GM12878 (cell line): ENCODE results near the gene TMEM174. TPM values are rescaled to one million over a fixed set of nuclear protein-coding genes. Genes with fewer than 3 reads are reported as not detected.

Source experiments
- ATAC-seq: fragments of 200-7000 bp; cut with Tn5 transposase; 3 replicates; pipeline ENCODE4 v1.9.1; 2020; ENCODE audit warnings: mild to moderate bottlenecking, moderate library complexity
- BruUV-seq: library from RNA; stranded (reverse); fragments of 400-500 nt; replicated peaks from 2 replicates; lab custom pipeline; 2021; lab: Mats Ljungman, UMichigan
- CTCF ChIA-PET: fragments of 300-600 bp; sonication (Branson Sonifier 250); formaldehyde crosslinking; extraction: SDS; loops from one replicate; lab custom pipeline; 2021; ENCODE audit warnings: inconsistent platforms; lab: Yijun Ruan, JAX
- POLR2A ChIA-PET: fragments of 350-600 bp; formaldehyde crosslinking; extraction: SDS; loops from one replicate; lab custom pipeline; 2021; ENCODE audit warnings: inconsistent platforms; lab: Charles Lee
- RAD21 ChIA-PET: fragments of 300-600 bp; sonication (Branson Sonifier 250); formaldehyde crosslinking; loops from one replicate; lab custom pipeline; 2023; ENCODE audit warnings: antibody characterized with exemption; ENCODE audit not compliant: unreplicated experiment; lab: Charles Lee
- SMC1A ChIA-PET: fragments of 300-600 bp; sonication (Branson Sonifier 250); formaldehyde crosslinking; loops from one replicate; lab custom pipeline; 2023; ENCODE audit not compliant: unreplicated experiment, uncharacterized antibody; lab: Charles Lee
- DNase-seq: peaks from one replicate; pipeline ENCODE4 v3.0.0-alpha.2; 2011; ENCODE audit warnings: low read depth, low spot score
- FAIRE-seq: peaks from 3 replicates; lab custom pipeline; 2011; peaks lifted over from hg19 to GRCh38; lab: Jason Lieb, UNC
- H2AFZ ChIP-seq: 2 replicates; pipeline ENCODE4 v1.6.0; 2011; ENCODE audit warnings: low read depth, low read length, control low read depth; ENCODE audit not compliant: control insufficient read depth
- H3K27ac ChIP-seq: 2 replicates; pipeline ENCODE4 v1.5.1; 2011; ENCODE audit warnings: control low read depth; ENCODE audit not compliant: control insufficient read depth, insufficient read depth
- H3K27me3 ChIP-seq, 2 experiments: replicated peaks in 1 of 2; 2 replicates each; pipeline versions ENCODE4 v1.6.0 to v1.6.1; 2011; ENCODE audit warnings: low read length in 1 of 2; ENCODE audit not compliant: control insufficient read depth in 2 of 2, insufficient read depth in 2 of 2
- H3K36me3 ChIP-seq, 2 experiments: 2 replicates each; pipeline ENCODE4 v1.5.1; 2011; ENCODE audit warnings: low read length in 1 of 2; ENCODE audit not compliant: control insufficient read depth in 2 of 2, insufficient read depth in 2 of 2
- H3K4me1 ChIP-seq: 2 replicates; pipeline ENCODE4 v1.6.1; 2011; ENCODE audit warnings: mild to moderate bottlenecking, low read length, moderate library complexity, mixed read lengths; ENCODE audit not compliant: control insufficient read depth, insufficient read depth
- H3K4me2 ChIP-seq: 2 replicates; pipeline ENCODE4 v1.6.0; 2011; ENCODE audit warnings: control low read depth; ENCODE audit not compliant: control insufficient read depth, insufficient read depth
- H3K4me3 ChIP-seq: fragments of 200-600 bp; sonication (generic); 2 replicates; pipeline ENCODE4 v1.5.1; 2016
- H3K79me2 ChIP-seq: 2 replicates; pipeline ENCODE4 v1.6.0; 2011; ENCODE audit warnings: low read length; ENCODE audit not compliant: control insufficient read depth, insufficient read depth
- H3K9ac ChIP-seq: 2 replicates; pipeline ENCODE4 v1.8.0; 2011; ENCODE audit warnings: low read length, control low read depth, mixed read lengths; ENCODE audit not compliant: control insufficient read depth, insufficient read depth
- H3K9me3 ChIP-seq: replicated peaks from 3 replicates; pipeline ENCODE4 v1.5.1; 2011; ENCODE audit warnings: mild to moderate bottlenecking, low read length; ENCODE audit not compliant: control insufficient read depth, insufficient read depth
- H4K20me1 ChIP-seq: 2 replicates; pipeline ENCODE4 v1.6.0; 2011; ENCODE audit not compliant: control insufficient read depth, insufficient read depth
- BCL3 ChIP-seq: IDR thresholded peaks from 2 replicates; pipeline ENCODE4 v1.6.1; 2011; ENCODE audit warnings: borderline replicate concordance, low read depth, mild to moderate bottlenecking, moderate library complexity, low read length; ENCODE audit not compliant: insufficient read depth, poor library complexity, severe bottlenecking
- BHLHE40 ChIP-seq, 2 experiments: fragments of 450-650 bp in 1 of 2; IDR thresholded peaks; 2 replicates each; pipeline ENCODE4 v1.6.1; 2011 to 2017; ENCODE audit warnings: low read depth in 2 of 2, borderline replicate concordance in 1 of 2, improper control_type of control experiment in 1 of 2, low read length in 1 of 2, mild to moderate bottlenecking in 1 of 2
- CBX3 ChIP-seq: fragments of 200-600 bp; sonication (generic); IDR thresholded peaks from 2 replicates; pipeline ENCODE4 v1.6.1; 2016; ENCODE audit warnings: low read depth, borderline replicate concordance
- CREM ChIP-seq: IDR thresholded peaks from 2 replicates; pipeline ENCODE4 v1.6.1; 2014; ENCODE audit warnings: antibody characterized with exemption, low read depth
- E4F1 ChIP-seq: fragments of 450-650 bp; IDR thresholded peaks from 2 replicates; pipeline ENCODE4 v1.6.1; 2018; ENCODE audit warnings: borderline replicate concordance, mild to moderate bottlenecking; ENCODE audit not compliant: partially characterized antibody
- EED ChIP-seq: sonication (generic); IDR thresholded peaks from 2 replicates; pipeline ENCODE4 v1.6.1; 2016; ENCODE audit warnings: antibody characterized with exemption, low read depth
- IRF5 ChIP-seq: fragments of 450-650 bp; IDR thresholded peaks from 2 replicates; pipeline ENCODE4 v1.6.1; 2017; ENCODE audit warnings: borderline replicate concordance
- JUNB ChIP-seq: IDR thresholded peaks from 2 replicates; pipeline ENCODE4 v1.6.1; 2016; ENCODE audit warnings: antibody characterized with exemption, mild to moderate bottlenecking
- MEF2B ChIP-seq: fragments of 450-650 bp; IDR thresholded peaks from 2 replicates; pipeline ENCODE4 v1.6.1; 2018; ENCODE audit warnings: mild to moderate bottlenecking, moderate library complexity; ENCODE audit not compliant: partially characterized antibody, poor library complexity, severe bottlenecking
- NR2C1 ChIP-seq: fragments of 450-650 bp; IDR thresholded peaks from 2 replicates; pipeline ENCODE4 v1.6.1; 2017; ENCODE audit warnings: antibody characterized with exemption, mild to moderate bottlenecking, moderate library complexity
- NR2F1 ChIP-seq: fragments of 450-650 bp; conservative IDR thresholded peaks from 2 replicates; pipeline ENCODE4 v1.6.1; 2017; ENCODE audit warnings: mild to moderate bottlenecking
- RAD51 ChIP-seq: fragments of 450-650 bp; IDR thresholded peaks from 2 replicates; pipeline ENCODE4 v1.6.1; 2016; ENCODE audit warnings: moderate library complexity, mild to moderate bottlenecking, inconsistent platforms
- RELA ChIP-seq: fragments of 450-650 bp; IDR thresholded peaks from 2 replicates; pipeline ENCODE4 v1.8.0; 2014; ENCODE audit warnings: borderline replicate concordance; ENCODE audit not compliant: partially characterized antibody
- SIX5 ChIP-seq: IDR thresholded peaks from 2 replicates; pipeline ENCODE4 v1.6.1; 2011; ENCODE audit warnings: mild to moderate bottlenecking, low read depth, low read length, moderate library complexity; ENCODE audit not compliant: severe bottlenecking
- USF2 ChIP-seq: IDR thresholded peaks from 2 replicates; pipeline ENCODE4 v1.6.1; 2011; ENCODE audit warnings: low read depth, low read length, improper control_type of control experiment, borderline replicate concordance
- YY1 ChIP-seq: IDR thresholded peaks from 2 replicates; pipeline ENCODE4 v1.6.1; 2011; ENCODE audit warnings: low read depth, mild to moderate bottlenecking, low read length
- in situ Hi-C: fragments of 300-500 bp; cut with MboI; formaldehyde crosslinking; loops from 9 replicates; pipeline ENCODE4 v1.14.3; 2018; ENCODE audit warnings: mixed read lengths
- intact Hi-C: fragments of 100-400 bp; cut with micrococcal nuclease; formaldehyde crosslinking; loops from one replicate; pipeline ENCODE4 v1.14.2; 2022; ENCODE audit not compliant: unreplicated experiment
- polyA plus RNA-seq, 11 experiments: library from polyadenylated mRNA; depleted of rRNA in 4 of 11; unstranded in 6 of 11; stranded (reverse) in 5 of 11; fragments of >200 nt; fragmentation: Nextera tagmentation in 4 of 11; fragmentation: Illumina TruSeq in 1 of 11; extraction: Ambion mirVana in 4 of 11; extraction: Trizol in 1 of 11; gene quantifications; 1 replicate in 1 of 11; 2 replicates in 10 of 11; pipeline versions ENCODE4 v1.2.1 to v1.2.3, GENCODE V29; 2011 to 2016; ENCODE audit warnings: inconsistent platforms in 2 of 11, missing spikeins in 2 of 11, low read depth in 1 of 11
- total RNA-seq, 4 experiments: library from RNA; depleted of rRNA in 3 of 4; stranded (reverse); fragments of >200 nt in 3 of 4; fragmentation: Illumina TruSeq in 1 of 4; extraction: Trizol in 1 of 4; gene quantifications; 2 replicates each; pipeline versions ENCODE4 v1.2.1 to v1.2.3, GENCODE V29; 2013 to 2021

Gene TMEM174
- total and polyA plus RNA-seq, 10 of the 15 experiments (the other 5 are each of a cell fraction or from before 2014, with no cell fraction given) = not detected

- ATAC-seq = no peak
- SMC1A ChIA-PET = no interaction called here
- POLR2A ChIA-PET = no interaction called here
- H4K20me1 ChIP-seq = no peaks in the 10 kb centered on the region
- H3K4me3 ChIP-seq = no peak overlapping the region
- H3K27ac ChIP-seq = no peak overlapping the region
- H3K9ac ChIP-seq = no peak overlapping the region
- CTCF ChIA-PET = no interaction called here
- no peak for TF ChIP-seq E4F1
- no peak for TF ChIP-seq EED
- no peak for TF ChIP-seq CBX3
- TF ChIP-seq CREM = no peak
- no peak for TF ChIP-seq JUNB
- no peak for TF ChIP-seq IRF5
- no peak for TF ChIP-seq SIX5
- TF ChIP-seq RAD51 = no peak
- no peak for TF ChIP-seq USF2
- TF ChIP-seq BHLHE40 (IDR thresholded peaks at IDR 0.05; ENCODE audit: borderline replicate concordance in 1 of 2, low read depth in 2 of 2, low read length in 1 of 2) = no peak
- no peak for TF ChIP-seq NR2F1
- no peak for TF ChIP-seq RELA
- no peak for TF ChIP-seq NR2C1
- no peak for TF ChIP-seq BCL3
- TF ChIP-seq MEF2B = no peak
- no peak for TF ChIP-seq YY1
- no TSS peak for BruUV-seq
- RAD21 ChIA-PET = no interaction called here
- no peaks in the 10 kb centered on the region for H3K9me3 ChIP-seq
- H2AFZ ChIP-seq = no peak overlapping the region
- FAIRE-seq = no peak
- H3K36me3 ChIP-seq = no peaks in the 10 kb centered on the region
- no peak overlapping the region for H3K4me2 ChIP-seq
- H3K27me3 ChIP-seq = peaks cover 1 to 7% of the 10 kb centered on the region in 2 experiments; a peak in 1 of 4 replicates
- H3K4me1 ChIP-seq = no peaks in the 10 kb centered on the region
- in situ Hi-C loops (no loop called here), intact Hi-C loops (no loop called here)
- no peak for DNase-seq
- no peaks in the 10 kb centered on the region for H3K79me2 ChIP-seq
Measured at GRCh38 chr5:73221726-73222125, 48.7 kb downstream of the TMEM174 start.
